ENCODE results near the gene PAFAH1B1.

The PAFAH1B1 gene

DNA sequence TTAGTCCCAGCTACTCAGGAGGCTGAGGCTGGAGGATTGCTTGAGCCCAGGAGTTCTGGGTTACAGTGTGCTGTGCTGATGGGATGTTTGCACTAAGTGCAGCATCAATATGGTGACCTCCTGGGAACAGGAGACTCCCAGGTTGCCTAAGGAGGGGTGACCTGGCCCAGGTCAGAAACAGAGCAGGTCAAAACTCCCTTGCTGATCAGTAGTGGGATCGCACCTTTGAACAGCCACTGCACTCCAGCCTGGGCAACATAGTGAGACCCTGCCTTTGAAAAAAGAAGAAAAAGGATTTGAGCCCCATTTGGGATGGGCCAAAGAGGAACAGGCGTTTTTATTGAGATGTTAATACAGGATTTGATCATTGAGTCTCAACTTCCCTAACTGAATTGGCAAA is 87.5 kb downstream of the PAFAH1B1 start:
- DNase-seq (ENCODE audit: low spot score): no peak
- TF ChIP-seq, protein P1, sequence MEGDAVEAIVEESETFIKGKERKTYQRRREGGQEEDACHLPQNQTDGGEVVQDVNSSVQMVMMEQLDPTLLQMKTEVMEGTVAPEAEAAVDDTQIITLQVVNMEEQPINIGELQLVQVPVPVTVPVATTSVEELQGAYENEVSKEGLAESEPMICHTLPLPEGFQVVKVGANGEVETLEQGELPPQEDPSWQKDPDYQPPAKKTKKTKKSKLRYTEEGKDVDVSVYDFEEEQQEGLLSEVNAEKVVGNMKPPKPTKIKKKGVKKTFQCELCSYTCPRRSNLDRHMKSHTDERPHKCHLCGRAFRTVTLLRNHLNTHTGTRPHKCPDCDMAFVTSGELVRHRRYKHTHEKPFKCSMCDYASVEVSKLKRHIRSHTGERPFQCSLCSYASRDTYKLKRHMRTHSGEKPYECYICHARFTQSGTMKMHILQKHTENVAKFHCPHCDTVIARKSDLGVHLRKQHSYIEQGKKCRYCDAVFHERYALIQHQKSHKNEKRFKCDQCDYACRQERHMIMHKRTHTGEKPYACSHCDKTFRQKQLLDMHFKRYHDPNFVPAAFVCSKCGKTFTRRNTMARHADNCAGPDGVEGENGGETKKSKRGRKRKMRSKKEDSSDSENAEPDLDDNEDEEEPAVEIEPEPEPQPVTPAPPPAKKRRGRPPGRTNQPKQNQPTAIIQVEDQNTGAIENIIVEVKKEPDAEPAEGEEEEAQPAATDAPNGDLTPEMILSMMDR (IDR thresholded peaks at IDR 0.05): no peak
- Histone ChIP-seq H3K4me3 (no peak overlapping the region), H3K27ac (no peak overlapping the region)

DNA sequence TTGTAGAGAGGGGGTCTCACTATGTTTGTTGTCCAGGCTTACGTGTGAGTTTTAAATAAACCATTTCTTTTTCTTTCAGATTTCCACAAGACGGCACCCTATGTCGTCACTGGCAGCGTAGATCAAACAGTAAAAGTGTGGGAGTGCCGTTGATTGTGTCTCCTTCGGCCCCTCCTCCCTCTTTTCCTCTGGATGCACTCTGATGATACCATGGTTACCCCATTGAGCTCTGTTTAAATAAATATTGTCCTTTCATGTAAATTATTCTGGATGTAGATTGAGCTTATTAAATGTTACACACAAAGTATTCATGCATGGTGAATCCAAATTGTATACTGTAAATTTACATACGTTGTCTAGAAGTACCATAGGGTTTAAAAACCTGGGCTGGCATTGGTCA is 88.2 kb downstream of the PAFAH1B1 start:
- DNase-seq (ENCODE audit: low spot score): no peak
- TF ChIP-seq, protein P1 (IDR thresholded peaks at IDR 0.05): no peak
- Histone ChIP-seq H3K27ac (no peak overlapping the region), H3K4me3 (no peak overlapping the region)

DNA sequence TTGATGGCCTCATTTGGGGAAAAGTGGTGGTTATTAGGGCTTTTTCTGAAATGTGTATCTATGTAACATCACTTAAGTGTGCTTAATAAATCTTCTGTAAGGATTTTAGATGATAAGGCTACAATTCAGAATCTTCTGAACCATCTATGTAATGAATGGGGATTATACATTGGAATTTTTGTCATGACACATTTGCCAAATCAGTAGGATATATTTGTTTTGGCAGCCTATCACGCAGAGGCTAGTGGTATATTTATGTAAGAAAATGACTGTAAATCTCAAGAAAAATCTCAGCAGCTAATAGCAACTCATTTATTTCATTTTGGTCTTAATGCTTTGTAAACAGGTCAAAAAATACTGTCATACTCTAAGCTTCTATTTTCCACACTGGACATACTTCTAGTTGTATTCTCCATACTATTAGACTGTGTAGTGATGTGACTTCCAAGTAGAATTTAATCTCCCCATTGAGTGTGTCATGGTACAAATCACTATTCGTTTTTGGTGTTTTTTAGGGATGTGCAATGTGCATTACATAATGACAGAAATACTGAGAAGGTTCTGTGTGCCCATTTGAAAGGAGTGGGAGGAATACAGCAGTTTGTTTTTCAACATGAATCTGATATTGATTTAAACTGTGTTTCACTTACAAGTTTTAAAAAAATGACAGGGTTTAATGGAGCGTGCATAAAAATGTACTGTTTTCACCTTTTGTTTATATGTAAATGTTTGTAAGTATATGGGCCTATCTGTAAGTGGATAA is 88.9 kb downstream of the PAFAH1B1 start:
- Histone ChIP-seq H3K4me3 (no peak overlapping the region), H3K27ac (no peak overlapping the region)
- TF ChIP-seq, protein P1 (IDR thresholded peaks at IDR 0.05): no peak
- DNase-seq (ENCODE audit: low spot score): no peak

- Histone ChIP-seq H3K4me3 (no peak overlapping the region), H3K27ac (no peak overlapping the region)
- TF ChIP-seq, protein P1 (IDR thresholded peaks at IDR 0.05): no peak
- DNase-seq (ENCODE audit: low spot score): no peak
These were observed 90.5 kb downstream of the PAFAH1B1 start for GRCh38 chr17:2683912-2684311.

DNA sequence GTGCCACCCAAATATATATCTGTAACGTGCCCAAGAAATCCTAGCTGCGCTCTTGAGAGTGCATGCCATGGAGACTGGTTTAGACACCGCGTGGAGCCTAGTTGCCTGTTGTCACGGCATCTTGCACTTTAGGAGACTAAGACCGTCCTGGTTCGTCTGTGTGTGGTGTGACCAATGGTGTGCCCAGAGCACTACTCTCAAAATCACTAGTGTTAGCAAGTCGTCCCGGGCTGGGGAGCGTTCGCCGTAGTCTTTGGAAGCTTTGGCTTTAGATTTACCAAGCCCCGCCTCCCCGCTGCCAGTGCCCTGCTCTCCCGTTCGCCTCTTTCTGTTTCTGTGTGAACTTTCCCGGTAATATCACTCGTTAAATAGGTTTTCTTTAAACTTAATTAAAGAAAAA is 91.1 kb downstream of the PAFAH1B1 start:
- H3K27ac ChIP-seq: no peak overlapping the region
- no peak for DNase-seq (ENCODE audit: low spot score)
- TF ChIP-seq, protein P1 (IDR thresholded peaks at IDR 0.05): no peak

DNA sequence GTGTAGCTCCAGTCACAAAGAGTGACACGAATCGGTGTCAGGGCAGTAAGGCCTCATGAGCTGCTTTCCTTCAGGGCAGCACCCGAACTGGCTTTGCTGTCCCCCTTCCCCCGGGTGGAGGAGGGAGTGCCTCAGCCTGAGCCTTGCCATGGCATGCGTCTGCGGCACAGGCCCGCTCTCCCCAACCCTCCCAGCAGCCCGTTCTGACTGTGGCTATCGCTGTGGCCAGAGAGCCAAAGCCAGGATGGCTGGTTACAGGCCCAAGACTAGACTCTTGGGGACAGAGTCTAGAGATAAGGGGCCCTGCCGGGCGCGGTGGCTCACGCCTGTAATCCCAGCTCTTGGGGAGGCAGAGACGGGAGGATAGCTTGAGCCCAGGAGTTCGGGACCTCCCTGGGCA is 92.2 kb downstream of the PAFAH1B1 start:
- H3K4me3 ChIP-seq: no peak overlapping the region
- TF ChIP-seq, protein P1 (IDR thresholded peaks at IDR 0.05): no peak
- DNase-seq (ENCODE audit: low spot score): no peak
- H3K27ac ChIP-seq: no peak overlapping the region

More for the DNA sequence above, 91.1 kb downstream of the PAFAH1B1 start:
- no peak overlapping the region for H3K4me3 ChIP-seq

DNA sequence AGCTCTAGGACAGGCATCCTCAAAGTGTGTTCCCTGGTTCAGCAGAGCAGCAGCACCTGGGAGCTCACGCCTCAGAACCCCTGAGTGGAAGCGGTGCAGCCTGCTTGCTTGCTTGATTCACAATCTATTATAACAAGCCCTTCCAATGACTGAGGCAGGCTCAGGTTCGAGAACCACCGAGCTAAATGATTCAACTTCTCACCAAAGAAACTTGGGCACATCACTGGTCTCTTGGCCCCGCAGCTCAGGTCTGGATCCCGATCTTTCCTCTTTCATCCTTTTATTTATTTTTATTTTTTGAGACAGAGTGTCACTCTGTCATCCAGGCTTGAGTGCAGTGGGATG is 93.6 kb downstream of the PAFAH1B1 start:
- Histone ChIP-seq H3K27ac (peak overlapping the region in 1 of 2 donors; percentile 51), H3K4me3 (no peak overlapping the region)
- TF ChIP-seq, protein P1 (IDR thresholded peaks at IDR 0.05): no peak
- DNase-seq (ENCODE audit: low spot score): no peak
